GM19043 (cell line): ENCODE measurements around the gene DIP2B.
"Not testable (repeated sequence)": the region's sequence is repeated elsewhere in the genome, so short reads cannot be mapped to it uniquely, and the experiment has no call there.

ENCODE experiments used
- ATAC-seq: cut with Tn5 transposase; IDR thresholded peaks from one replicate; pipeline ENCODE4 v1.9.1; 2021; ENCODE audit warnings: low read depth; ENCODE audit not compliant: unreplicated experiment

DIP2B gene, protein sequence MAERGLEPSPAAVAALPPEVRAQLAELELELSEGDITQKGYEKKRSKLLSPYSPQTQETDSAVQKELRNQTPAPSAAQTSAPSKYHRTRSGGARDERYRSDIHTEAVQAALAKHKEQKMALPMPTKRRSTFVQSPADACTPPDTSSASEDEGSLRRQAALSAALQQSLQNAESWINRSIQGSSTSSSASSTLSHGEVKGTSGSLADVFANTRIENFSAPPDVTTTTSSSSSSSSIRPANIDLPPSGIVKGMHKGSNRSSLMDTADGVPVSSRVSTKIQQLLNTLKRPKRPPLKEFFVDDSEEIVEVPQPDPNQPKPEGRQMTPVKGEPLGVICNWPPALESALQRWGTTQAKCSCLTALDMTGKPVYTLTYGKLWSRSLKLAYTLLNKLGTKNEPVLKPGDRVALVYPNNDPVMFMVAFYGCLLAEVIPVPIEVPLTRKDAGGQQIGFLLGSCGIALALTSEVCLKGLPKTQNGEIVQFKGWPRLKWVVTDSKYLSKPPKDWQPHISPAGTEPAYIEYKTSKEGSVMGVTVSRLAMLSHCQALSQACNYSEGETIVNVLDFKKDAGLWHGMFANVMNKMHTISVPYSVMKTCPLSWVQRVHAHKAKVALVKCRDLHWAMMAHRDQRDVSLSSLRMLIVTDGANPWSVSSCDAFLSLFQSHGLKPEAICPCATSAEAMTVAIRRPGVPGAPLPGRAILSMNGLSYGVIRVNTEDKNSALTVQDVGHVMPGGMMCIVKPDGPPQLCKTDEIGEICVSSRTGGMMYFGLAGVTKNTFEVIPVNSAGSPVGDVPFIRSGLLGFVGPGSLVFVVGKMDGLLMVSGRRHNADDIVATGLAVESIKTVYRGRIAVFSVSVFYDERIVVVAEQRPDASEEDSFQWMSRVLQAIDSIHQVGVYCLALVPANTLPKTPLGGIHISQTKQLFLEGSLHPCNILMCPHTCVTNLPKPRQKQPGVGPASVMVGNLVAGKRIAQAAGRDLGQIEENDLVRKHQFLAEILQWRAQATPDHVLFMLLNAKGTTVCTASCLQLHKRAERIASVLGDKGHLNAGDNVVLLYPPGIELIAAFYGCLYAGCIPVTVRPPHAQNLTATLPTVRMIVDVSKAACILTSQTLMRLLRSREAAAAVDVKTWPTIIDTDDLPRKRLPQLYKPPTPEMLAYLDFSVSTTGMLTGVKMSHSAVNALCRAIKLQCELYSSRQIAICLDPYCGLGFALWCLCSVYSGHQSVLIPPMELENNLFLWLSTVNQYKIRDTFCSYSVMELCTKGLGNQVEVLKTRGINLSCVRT (N-terminal part only)

DNA sequence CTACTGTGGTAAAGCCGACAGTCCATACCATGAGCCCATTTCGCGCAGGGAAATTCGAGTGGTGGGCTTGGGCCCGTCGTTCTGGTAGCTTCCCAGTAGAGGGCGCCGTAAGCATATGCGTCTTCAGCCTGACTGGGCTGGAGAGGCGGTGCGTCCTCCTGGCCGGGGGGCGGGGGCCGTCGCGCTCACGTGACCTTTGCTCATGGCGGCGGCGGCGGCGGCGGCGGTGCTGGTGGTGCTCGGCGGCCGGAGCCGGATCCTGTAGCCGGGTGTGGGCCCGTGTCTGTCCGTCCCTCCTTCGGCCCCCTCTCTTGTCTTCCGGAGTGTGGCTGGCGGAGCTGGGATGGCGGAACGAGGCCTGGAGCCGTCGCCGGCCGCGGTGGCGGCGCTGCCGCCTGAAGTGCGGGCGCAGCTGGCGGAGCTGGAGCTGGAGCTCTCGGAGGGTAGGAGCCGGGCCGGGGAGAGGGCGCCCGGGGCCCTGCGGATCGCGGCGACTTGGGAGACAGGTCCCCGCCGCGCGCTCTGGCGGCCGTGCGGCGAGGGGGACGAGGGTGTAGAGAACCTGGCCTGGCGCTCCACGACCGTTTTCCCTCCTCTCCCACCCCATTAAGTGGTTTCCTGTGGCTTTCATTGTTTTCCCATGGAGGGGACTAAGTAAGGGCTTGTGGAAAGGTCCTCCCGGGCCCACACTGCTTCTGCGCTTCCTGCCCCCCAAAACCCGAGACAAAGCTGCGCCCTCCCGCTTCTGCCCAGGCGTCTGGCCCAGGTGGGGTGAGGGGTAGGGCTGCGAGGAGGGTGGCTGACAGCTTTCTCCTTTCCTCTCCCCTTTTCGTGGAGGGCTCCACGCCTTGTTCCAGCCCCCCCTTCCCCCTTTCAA lies at the start of gene DIP2B:
DIP2B (plus strand) TSS at position 188 of the 877 bp plus-strand sequence; CDS start at position 344, 156 bp downstream.
- ATAC-seq: peak; percentile 79

DNA sequence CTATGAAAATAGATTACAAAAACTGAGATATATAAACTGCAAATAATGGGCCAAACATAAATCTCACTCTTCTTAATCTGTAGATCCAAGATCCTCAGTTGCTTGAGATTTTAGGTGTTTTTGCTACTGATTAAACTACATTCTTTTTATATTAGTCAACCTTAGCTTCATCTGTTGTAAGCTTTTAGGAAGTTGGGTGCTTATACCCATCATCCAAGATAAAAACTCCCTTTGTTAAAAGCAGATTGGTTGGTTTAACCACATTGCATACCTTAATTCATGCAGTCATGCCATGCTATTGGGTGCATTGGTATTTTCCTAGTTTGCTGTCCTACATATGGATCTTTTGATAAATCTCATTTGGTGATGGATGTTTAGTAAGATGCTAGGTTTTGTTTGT lies 46.2 kb upstream of the DIP2B start:
- ATAC-seq: no peak

DNA sequence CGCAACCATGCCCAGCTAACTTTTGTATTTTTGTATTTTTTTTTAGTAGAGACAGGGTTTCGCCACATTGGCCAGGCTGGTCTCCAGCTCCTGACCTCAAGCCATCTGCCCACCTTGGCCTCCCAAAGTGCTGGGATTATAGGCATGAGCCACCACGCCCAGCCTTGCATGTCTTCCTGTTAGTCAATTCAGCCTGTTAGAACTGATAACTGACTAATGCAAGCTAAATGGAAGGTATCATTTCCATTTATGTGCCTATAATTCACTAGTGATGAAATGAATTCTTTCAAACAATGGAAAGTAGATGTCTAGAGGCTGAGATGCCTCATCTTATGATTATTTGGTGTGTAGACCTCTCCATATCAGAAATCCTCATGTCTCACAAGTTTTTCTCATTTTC lies 37.3 kb upstream of the DIP2B start:
- ATAC-seq: no peak

DNA sequence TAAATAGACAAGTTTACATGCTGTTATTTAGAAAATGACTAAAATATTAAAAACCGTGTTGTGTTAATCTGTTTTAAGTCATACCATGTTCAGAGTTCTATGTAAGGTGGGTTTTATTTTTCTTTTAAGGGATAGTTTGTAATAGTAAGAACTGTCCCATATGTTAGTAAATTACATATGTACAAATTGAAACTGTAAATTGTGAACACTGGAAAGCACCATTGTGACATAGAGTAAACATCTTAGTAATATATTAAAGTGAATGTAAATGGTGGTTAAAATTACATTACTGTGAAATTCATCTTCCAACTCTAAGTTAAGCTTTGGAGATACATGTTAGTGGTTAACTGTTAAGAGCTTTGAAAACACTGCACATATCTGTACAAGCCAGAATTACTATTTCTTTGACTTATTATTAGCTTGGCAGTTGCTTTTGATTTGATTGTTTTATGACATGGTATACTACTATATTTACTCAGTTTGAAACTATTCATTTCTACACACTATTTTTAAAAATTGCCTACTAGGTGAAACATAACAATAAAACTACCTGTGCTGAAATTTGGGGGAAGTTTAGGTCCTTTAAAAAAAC lies 27.4 kb upstream of the DIP2B start:
- no peak for ATAC-seq

DNA sequence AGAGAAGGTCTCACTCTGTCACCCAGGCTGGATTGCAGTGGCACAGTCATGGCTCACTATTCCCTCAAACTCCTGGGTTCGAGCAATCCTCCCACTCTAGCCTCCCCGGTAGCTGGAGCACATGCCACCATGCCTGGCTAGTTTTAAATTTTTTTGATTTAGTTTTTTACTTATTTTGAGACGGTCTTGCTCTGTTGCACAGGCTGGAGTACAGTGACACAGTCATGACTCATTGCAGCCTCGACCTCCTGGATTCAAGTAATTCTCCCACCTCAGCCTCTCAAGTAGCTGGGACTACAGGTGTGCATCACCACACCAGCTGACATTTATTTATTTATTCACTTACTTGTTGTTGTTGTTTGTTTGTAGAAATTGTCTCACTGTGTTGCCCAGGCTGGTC lies 22.2 kb upstream of the DIP2B start:
- ATAC-seq: no peak

DNA sequence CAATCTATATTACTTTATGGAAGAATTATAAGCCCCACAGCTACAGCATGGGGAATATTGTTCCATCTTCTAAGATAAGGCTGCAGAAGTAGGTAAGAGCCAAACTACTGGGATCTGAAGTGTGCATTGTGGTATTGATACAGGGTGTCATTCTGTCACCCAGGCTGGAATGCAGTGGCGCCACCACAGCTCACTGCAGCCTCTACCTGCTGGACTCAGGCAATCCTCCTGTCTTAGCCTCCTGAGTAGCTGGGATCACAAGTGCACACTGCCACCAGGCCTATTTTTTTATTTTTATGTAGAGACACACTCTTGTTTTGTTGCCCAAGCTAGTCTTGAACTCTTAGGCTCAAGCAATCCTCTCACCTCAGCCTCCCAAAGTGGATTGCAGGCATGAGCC lies 21.3 kb upstream of the DIP2B start:
- no peak for ATAC-seq

DNA sequence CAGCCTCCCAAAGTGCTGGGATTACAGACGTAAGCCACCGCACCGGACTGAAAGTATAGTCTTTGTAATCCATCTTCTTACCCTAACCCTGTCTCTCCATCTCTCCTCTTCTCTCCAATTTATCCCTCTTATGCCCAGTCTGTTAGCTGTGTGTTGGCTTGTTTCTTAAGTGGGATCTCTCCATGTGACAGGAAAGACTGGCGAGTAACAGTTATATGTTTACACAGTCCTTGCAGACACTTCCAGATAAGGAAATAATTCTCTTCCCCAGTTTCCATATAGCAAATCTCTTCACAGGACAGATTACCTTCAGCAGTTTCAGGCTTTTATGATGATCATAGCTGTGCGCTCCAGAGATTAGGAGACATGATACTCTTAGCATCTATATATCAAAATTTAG lies 16.0 kb upstream of the DIP2B start:
- no peak for ATAC-seq

DNA sequence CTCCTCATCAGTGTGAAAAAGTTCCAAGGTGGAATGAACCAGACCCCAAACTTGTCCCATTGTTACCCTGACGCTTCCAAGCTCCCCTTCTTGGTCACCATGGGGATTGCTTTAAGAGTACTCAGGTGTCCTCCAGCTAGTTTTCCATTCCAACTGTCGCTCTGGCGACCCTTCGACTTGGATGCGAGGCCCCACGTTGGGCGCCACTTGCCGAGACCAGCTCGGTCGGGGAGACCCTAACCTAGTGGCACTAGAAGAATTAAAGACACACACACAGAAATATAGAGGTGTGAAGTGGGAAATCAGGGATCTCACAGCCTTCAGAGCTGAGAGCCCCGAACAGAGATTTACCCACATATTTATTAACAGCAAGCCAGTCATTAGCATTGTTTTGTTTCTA lies 6.7 kb upstream of the DIP2B start:
- not testable (repeated sequence) for ATAC-seq

DNA sequence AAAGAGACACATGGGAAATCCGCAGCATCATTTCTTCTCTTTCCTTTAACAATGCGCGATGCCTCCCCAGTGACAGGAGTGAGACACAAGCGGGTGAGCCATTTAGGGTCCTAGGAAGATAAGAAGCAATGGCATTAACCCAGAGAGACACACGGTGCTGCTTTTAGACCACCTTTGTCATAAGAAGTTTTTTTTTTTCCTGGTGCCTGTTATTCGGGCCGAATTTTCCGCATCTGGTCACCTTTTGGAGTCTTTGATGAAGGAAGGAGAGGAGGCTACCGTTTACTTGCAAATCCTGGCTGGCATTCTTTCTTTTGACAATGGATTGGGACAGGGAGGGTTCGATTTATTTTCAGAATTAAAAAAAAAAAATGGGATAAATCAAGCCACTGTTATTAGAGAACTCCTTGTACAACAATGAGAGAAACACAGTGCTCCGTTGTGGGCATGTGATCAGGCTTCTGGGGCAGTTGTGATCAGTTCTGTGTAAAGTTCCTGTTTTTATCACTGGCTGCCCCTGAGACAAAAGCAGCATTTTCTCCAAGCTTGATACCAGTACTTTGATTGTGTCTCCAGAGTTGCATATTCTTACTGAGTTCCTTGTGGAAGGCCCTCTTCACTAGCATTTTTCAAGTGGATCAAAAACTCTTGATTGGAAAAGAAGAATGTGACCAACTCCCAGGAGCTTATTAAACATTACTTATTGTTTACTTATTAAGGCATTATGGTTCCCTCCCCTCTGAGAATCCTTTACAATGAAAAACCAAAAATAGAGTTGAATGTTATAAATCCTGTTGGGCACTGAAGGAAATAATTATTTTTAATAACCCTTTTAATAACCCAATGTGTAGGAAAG lies 1.1 kb downstream of the DIP2B start:
- no peak for ATAC-seq

DNA sequence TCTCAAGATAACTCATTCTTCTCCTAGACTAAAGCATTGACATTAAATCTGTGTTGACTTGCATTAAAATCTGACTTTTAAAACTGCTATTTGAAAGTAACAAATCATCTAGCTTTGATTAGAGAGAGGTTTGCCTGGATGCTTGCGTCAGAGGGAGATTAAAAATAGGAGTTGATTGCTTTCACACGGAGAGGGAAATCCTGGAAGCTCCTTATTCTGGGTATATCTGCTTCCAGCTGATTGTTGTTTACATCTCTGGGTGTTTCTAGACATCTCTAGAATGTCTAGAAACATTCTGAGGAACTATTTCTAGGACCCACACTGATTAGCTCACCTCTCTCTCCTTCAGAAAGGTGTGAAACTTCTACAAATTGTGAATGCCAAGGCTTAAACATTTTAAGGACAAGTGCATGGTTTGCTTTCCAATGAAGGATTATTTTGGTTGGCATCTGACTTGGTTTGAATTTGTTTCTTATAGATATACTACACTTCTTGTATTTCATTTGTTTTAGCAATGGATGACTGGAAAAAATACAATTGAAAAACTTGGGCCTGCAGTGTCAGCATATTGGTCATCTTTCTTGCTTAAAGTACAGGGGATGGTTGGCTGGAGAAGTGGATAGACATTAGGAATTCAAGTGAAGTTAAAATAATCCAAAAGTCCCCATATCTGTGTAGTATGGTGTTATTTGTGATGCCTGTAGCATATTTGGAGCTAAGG lies 2.1 kb downstream of the DIP2B start:
- no peak for ATAC-seq

DNA sequence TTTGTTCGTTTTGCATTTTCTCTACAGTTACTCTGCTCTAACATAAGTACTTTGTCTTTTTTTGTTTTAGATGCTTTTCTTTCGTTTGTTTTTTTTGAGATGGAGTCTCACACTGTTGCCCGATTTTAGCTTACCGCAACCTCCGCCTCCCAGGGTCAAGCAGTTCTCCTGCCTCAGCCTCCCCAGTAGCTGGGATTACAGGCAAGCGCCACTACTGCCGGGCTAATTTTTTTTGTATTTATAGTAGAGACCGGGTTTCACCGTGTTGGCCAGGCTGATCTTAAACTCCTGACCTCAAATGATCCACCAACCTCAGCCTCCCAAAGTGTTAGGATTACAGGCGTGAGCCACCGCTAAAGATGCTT lies 2.7 kb downstream of the DIP2B start:
- ATAC-seq: no peak

DNA sequence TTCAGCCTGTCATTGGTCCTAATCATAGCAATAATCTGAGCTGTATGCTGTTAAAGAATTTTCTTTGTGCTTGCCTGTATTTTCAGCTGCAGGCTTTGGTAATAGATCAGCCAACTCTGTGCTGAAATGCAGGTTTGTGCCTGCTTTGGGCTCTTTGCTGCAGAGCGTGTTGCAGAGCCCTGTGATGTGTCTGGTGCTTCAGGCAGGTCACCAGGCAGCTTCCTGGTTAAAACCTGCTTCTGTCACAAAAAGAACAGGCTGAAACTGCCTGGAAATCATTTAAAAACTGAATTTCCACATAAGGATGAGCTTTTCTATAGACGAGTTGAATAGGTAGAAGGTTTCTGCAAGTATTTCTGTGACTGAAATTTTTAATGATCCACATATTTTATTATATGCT lies 3.1 kb downstream of the DIP2B start:
- ATAC-seq: no peak

DNA sequence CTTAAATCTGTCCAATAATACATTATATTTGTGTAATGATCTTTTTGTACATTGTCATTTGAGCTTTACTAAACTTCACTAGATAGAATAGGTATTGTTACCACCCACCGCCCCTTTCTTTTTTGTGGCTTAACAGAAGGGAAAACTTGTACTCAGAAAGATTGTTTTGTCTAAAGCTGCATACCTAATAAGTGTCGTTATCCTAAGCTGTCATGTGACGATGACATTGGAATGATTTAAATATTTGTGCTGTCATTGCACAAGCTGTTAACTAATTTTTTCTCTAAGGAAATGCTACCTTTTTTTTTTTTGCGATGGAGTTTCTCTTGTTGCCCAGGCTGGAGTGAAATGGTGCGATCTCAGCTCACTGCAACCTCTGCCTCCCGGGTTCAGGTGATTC lies 3.6 kb downstream of the DIP2B start:
- no peak for ATAC-seq

DNA sequence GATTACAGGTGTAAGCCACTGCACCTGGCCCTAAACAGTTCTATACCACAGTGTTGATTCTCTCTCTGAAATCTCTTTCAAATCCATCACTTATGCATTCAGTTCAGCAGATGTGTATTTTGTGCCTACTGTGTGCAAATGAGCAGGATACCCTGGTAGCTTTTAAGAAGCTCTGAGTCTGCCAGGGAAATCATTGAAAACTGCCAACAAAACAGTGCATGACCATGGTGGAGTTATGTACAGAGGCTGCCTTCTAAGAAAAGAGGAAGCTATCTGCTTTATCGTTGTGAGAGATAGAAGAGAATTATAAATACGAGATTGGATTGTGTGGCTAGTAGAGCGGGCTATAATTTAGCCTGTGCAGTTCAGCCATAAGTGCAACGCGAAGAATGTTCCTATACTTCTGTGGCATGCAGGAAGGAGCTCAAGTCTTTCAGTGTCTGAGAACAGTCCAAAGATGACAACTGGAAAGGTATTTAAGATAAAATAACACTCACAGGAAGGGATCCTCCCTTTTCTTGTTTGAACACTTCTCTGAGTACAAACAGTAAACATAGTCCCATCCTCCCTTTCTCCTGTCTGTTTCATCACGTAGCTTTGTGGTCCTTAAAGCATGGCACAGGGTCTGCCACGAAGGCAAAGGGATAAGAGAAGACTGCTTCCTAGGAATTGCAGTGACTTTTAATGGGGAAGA lies 4.3 kb downstream of the DIP2B start:
- no peak for ATAC-seq

DNA sequence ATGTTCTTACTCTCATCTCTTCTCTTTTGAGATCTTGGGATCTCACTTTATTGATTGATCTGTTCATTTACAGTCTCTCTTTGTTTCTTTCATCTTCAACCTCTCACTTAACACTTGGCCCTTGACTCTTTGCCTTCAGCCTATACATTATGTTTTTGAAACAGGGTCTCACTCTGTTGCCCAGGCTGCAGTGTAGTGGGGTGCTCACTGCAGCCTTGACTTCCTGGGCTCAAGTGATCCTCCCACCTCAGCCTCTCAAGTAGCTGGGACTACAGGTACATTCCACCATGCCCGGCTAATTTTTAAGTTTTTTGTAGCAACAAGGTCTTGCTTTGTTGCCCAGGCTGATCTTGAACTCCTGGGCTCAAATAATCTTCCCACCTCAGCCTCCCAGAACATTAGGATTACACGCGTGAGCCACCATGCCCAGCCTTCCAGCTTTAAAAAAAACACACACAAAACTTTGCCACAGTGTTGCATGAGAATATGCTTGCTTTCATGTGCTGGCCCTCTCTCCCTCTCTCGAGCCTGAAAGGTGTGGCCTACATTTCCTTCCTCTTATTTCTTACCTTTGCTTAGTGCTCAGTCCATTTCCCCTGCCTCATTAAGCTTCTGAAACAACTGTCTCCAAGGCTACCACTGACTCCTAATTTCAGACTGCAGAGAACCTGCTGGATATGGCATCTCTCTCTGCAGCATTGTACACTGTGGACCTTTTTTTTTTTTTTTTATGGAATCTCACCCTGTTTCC lies 9.9 kb downstream of the DIP2B start:
- no peak for ATAC-seq

DNA sequence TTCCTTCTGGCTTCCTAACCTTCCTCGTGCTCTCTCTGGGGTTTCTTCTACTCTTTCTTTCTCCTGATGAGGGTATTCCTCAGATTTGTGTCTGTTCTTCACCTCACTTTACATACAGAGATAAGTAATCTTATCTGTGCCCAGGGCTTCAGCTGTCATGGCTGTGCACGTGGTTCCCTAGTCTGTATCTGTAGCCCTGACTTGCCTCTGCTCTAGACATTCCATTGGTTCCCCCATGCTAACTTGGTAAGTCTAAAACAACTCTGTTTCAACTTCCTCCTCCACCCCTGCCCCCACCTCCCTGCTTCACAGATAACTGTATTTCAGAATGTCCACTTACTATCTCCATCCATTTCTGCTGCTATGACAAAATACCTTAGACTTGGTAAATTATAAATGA lies 10.8 kb downstream of the DIP2B start:
- no peak for ATAC-seq
